GM23248 (cell line): ENCODE results near the gene TSPEAR.
"Not testable (repeated sequence)": the region's sequence is repeated elsewhere in the genome, so short reads cannot be mapped to it uniquely, and the experiment has no call there.

ENCODE experiments used
- EZH2 ChIP-seq: fragments of 200-600 bp; sonication (generic); IDR thresholded peaks from 2 replicates; pipeline ENCODE4 v1.6.1; 2018; ENCODE audit warnings: antibody characterized with exemption, mild to moderate bottlenecking; ENCODE audit not compliant: insufficient read depth, poor library complexity, severe bottlenecking
- EZH2phosphoT487 ChIP-seq: fragments of 200-600 bp; sonication (generic); IDR thresholded peaks from 2 replicates; pipeline ENCODE4 v1.6.1; 2018; ENCODE audit warnings: antibody characterized with exemption, moderate library complexity, mild to moderate bottlenecking, low read depth; ENCODE audit not compliant: insufficient read depth

DNA sequence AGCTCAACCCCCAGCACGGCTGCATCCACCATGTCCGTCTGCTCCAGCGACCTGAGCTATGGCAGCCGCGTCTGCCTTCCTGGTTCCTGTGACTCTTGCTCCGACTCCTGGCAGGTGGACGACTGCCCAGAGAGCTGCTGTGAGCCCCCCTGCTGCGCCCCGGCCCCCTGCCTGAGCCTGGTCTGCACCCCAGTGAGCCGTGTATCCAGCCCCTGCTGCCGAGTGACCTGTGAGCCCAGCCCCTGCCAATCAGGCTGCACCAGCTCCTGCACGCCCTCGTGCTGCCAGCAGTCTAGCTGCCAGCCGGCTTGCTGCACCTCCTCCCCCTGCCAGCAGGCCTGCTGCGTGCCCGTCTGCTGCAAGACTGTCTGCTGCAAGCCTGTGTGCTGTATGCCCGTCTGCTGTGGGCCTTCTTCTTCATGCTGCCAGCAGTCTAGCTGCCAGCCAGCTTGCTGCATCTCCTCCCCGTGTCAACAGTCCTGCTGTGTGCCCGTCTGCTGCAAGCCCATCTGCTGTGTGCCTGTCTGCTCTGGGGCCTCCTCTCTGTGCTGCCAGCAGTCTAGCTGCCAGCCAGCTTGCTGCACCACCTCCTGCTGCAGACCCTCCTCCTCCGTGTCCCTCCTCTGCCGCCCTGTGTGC lies 14.1 kb downstream of the TSPEAR start, which contains the start of gene KRTAP10-12:
- not testable (repeated sequence) for TF ChIP-seq EZH2phosphoT487, EZH2
